ENCODE data around the gene MYOZ2. TPM values are rescaled to one million over a fixed set of nuclear protein-coding genes. Genes with fewer than 3 reads are reported as not detected.

MYOZ2 gene
- total RNA-seq, 2 experiments from 2014 or later, result not detected

- Histone ChIP-seq H3K27me3 (ENCODE audit: control insufficient read depth in 1 of 2, insufficient read depth in 2 of 2, low read length in 2 of 2) (no peaks in the 10 kb centered on the region), H3K4me3 (ENCODE audit: low read length) (no peak overlapping the region), H3K4me1 (ENCODE audit: insufficient read depth, low read length) (peaks cover 6% of the 10 kb centered on the region), H3K27ac (ENCODE audit: low read depth in 1 of 2, low read length in 2 of 2) (no peak overlapping the region), H3K36me3 (ENCODE audit: insufficient read depth, low read length) (peaks cover 7% of the 10 kb centered on the region), H3K9me3 (ENCODE audit: control insufficient read depth in 1 of 2, insufficient read depth in 1 of 2, low read length in 2 of 2) (no peaks in the 10 kb centered on the region)
- DNase-seq (no peak), ATAC-seq (ENCODE audit: poor library complexity) (no peak)
- TF ChIP-seq, protein P1, sequence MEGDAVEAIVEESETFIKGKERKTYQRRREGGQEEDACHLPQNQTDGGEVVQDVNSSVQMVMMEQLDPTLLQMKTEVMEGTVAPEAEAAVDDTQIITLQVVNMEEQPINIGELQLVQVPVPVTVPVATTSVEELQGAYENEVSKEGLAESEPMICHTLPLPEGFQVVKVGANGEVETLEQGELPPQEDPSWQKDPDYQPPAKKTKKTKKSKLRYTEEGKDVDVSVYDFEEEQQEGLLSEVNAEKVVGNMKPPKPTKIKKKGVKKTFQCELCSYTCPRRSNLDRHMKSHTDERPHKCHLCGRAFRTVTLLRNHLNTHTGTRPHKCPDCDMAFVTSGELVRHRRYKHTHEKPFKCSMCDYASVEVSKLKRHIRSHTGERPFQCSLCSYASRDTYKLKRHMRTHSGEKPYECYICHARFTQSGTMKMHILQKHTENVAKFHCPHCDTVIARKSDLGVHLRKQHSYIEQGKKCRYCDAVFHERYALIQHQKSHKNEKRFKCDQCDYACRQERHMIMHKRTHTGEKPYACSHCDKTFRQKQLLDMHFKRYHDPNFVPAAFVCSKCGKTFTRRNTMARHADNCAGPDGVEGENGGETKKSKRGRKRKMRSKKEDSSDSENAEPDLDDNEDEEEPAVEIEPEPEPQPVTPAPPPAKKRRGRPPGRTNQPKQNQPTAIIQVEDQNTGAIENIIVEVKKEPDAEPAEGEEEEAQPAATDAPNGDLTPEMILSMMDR (IDR thresholded peaks at IDR 0.05), result no peak
- Mint-ChIP-seq H3K36me3 (ENCODE audit: low read depth) (peaks cover 56% of the 10 kb centered on the region), H3K4me1 (ENCODE audit: low read depth) (peaks cover 76% of the 10 kb centered on the region), H3K27ac (no peak overlapping the region), H3K9me3 (no peaks in the 10 kb centered on the region), H3K4me3 (no peak overlapping the region), H3K27me3 (no peaks in the 10 kb centered on the region)
- intact Hi-C loops (cut with DNase I, micrococcal nuclease), result loop anchor here in 1 of 2 experiments (2.0 kb wide), 1 partner anchor 19 kb away; the partner anchor contains the start of gene USP53
- ChIA-PET CTCF (no interaction called here), POLR2A (interaction anchor here (1.9 kb wide), 1 partner anchor 19 kb away, joined by 7 read pairs; the partner anchor contains the start of gene USP53)
Observed at GRCh38 chr4:119232286-119232685, 96.7 kb downstream of the MYOZ2 start.

- H3K36me3 ChIP-seq (ENCODE audit: insufficient read depth, low read length), result peaks cover 7% of the 10 kb centered on the region
- Mint-ChIP-seq H3K9me3 (no peaks in the 10 kb centered on the region), H3K27me3 (no peaks in the 10 kb centered on the region), H3K27ac (no peak overlapping the region), H3K4me1 (ENCODE audit: low read depth) (peaks cover 77% of the 10 kb centered on the region), H3K4me3 (no peak overlapping the region), H3K36me3 (ENCODE audit: low read depth) (peaks cover 57% of the 10 kb centered on the region)
- POLR2A ChIA-PET, result interaction anchor here (1.9 kb wide), 1 partner anchor 20 kb away, joined by 7 read pairs; the partner anchor contains the start of gene USP53
- H3K9me3 ChIP-seq (ENCODE audit: control insufficient read depth in 1 of 2, insufficient read depth in 1 of 2, low read length in 2 of 2), result no peaks in the 10 kb centered on the region
- ATAC-seq (ENCODE audit: poor library complexity), result no peak
- no peak for DNase-seq
- CTCF ChIA-PET, result no interaction called here
- H3K4me3 ChIP-seq (ENCODE audit: low read length), result no peak overlapping the region
- no peak overlapping the region for H3K27ac ChIP-seq (ENCODE audit: low read depth in 1 of 2, low read length in 2 of 2)
- intact Hi-C loops (cut with DNase I, micrococcal nuclease), result loop anchor here in 1 of 2 experiments (2.0 kb wide), 1 partner anchor 20 kb away; the partner anchor contains the start of gene USP53
- H3K4me1 ChIP-seq (ENCODE audit: insufficient read depth, low read length), result peaks cover 6% of the 10 kb centered on the region
- TF ChIP-seq, protein P1 (IDR thresholded peaks at IDR 0.05), result no peak
- no peaks in the 10 kb centered on the region for H3K27me3 ChIP-seq (ENCODE audit: control insufficient read depth in 1 of 2, insufficient read depth in 2 of 2, low read length in 2 of 2)
Observed at GRCh38 chr4:119233191-119233590, 97.6 kb downstream of the MYOZ2 start.

GRCh38 chr4:119233750-119234149 is 98.1 kb downstream of the MYOZ2 start:
- H3K9me3 ChIP-seq (ENCODE audit: control insufficient read depth in 1 of 2, insufficient read depth in 1 of 2, low read length in 2 of 2), result no peaks in the 10 kb centered on the region
- POLR2A ChIA-PET, result interaction anchor here (1.9 kb wide), 1 partner anchor 21 kb away, joined by 7 read pairs; the partner anchor contains the start of gene USP53
- no peak overlapping the region for H3K27ac Mint-ChIP-seq
- no peak overlapping the region for H3K4me3 ChIP-seq (ENCODE audit: low read length)
- H3K9me3 Mint-ChIP-seq, result no peaks in the 10 kb centered on the region
- H3K4me1 ChIP-seq (ENCODE audit: insufficient read depth, low read length), result peaks cover 6% of the 10 kb centered on the region
- DNase-seq (peak in 1 of 14 experiments; percentile 17), ATAC-seq (ENCODE audit: poor library complexity) (peak; percentile 48)
- no peak overlapping the region for H3K27ac ChIP-seq (ENCODE audit: low read depth in 1 of 2, low read length in 2 of 2)
- peaks cover 76% of the 10 kb centered on the region for H3K4me1 Mint-ChIP-seq (ENCODE audit: low read depth)
- TF ChIP-seq, protein P1 (IDR thresholded peaks at IDR 0.05), result no peak
- CTCF ChIA-PET, result no interaction called here
- intact Hi-C loops (cut with DNase I, micrococcal nuclease), result loop anchor here in 1 of 2 experiments (2.0 kb wide), 1 partner anchor 21 kb away; the partner anchor contains the start of gene USP53
- peaks cover 7% of the 10 kb centered on the region for H3K36me3 ChIP-seq (ENCODE audit: insufficient read depth, low read length)
- peaks cover 56% of the 10 kb centered on the region for H3K36me3 Mint-ChIP-seq (ENCODE audit: low read depth)
- no peaks in the 10 kb centered on the region for H3K27me3 ChIP-seq (ENCODE audit: control insufficient read depth in 1 of 2, insufficient read depth in 2 of 2, low read length in 2 of 2)
- no peak overlapping the region for H3K4me3 Mint-ChIP-seq
- no peaks in the 10 kb centered on the region for H3K27me3 Mint-ChIP-seq
